ENCODE data around the gene IL17RB.

The IL17RB gene, protein sequence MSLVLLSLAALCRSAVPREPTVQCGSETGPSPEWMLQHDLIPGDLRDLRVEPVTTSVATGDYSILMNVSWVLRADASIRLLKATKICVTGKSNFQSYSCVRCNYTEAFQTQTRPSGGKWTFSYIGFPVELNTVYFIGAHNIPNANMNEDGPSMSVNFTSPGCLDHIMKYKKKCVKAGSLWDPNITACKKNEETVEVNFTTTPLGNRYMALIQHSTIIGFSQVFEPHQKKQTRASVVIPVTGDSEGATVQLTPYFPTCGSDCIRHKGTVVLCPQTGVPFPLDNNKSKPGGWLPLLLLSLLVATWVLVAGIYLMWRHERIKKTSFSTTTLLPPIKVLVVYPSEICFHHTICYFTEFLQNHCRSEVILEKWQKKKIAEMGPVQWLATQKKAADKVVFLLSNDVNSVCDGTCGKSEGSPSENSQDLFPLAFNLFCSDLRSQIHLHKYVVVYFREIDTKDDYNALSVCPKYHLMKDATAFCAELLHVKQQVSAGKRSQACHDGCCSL

DNA sequence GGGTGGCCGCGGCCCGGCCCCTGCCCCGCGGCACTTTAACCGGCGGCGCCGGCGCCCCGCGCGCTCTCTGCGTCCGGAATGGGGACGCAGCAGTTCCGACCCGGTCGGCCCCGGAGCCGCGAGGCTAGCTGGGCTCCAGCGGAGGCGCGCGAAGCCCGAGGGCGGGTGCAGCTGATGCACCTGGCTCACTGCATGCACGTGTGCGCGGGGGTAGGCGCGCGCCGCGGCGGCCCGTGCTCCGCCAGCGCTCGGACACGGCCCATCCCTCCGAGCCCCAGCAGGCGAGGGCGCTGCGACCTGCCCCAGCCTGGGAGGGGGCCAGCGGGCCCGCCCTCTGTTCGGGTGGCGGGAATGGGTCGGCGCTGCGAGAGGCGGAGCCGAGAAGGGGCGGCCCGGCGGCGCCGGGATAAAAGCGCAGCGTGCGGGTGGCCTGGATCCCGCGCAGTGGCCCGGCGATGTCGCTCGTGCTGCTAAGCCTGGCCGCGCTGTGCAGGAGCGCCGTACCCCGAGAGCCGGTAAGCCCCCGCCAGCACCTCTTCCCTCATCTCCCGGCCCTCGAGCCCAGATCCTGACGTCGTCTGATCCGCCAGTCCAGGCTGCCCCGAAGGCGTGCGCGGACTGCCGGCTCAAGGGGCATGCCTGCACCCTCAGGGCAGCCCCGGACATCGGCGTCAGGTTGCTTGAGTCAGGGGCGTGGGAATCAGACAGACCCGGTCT is at the start of gene IL17RB, which contains the start of gene CHDH:
Gene IL17RB (plus strand): TSS at position 435 of the 717 bp plus-strand sequence. CDS start 21 bp downstream, at position 456.
Gene CHDH (minus strand): TSS at position 286 of the 717 bp plus-strand sequence. CDS start 22,411 bp downstream, outside the sequence.
- no peak for DNase-seq (ENCODE audit: low read depth)

DNA sequence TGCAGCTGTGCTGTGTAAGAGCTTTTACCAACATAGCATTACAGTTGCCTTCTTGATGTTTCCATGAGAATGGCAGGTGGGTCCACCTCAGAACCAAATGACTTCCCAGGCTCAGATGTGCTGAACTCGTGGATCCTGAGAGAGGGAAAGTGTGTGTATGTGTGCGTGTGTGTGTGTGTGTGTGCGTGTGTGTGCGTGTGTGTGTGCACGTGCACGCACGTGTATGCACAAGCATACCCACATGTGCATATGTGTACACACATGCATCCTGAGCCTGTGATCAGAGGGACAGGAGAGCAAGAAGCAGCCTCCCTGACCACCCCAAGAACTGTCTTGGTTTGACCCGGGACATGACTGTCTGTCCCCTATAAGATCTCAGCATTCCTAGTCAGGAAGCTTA is 48.2 kb upstream of the IL17RB start:
- no peak for DNase-seq (ENCODE audit: low read depth)

DNA sequence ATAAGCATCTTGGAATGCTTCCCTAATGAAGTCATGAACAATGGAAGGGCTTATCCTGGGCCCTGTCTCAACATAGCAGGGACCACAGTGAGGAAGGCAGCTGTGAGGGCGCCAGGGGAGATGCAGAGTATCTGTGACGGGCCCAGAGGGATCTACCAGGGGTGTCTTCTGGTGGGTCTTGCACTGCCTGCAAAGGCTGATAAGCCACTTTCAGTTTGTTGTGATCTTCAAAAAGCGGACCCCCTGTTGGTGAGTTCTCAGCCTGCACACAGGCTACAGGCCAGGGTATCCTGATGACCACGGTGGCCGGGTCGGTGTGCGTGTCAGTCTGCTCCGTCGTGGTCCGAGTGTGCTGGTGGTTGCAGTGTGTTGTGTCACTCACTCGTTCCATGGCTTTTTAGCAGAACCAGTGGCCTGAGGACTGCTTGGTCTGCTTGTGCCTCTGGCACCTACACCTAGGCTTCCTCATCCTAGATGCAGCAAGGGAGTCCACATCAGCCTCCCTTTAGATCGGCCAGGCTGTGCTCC is 47.0 kb upstream of the IL17RB start:
- no peak for DNase-seq (ENCODE audit: low read depth)

DNA sequence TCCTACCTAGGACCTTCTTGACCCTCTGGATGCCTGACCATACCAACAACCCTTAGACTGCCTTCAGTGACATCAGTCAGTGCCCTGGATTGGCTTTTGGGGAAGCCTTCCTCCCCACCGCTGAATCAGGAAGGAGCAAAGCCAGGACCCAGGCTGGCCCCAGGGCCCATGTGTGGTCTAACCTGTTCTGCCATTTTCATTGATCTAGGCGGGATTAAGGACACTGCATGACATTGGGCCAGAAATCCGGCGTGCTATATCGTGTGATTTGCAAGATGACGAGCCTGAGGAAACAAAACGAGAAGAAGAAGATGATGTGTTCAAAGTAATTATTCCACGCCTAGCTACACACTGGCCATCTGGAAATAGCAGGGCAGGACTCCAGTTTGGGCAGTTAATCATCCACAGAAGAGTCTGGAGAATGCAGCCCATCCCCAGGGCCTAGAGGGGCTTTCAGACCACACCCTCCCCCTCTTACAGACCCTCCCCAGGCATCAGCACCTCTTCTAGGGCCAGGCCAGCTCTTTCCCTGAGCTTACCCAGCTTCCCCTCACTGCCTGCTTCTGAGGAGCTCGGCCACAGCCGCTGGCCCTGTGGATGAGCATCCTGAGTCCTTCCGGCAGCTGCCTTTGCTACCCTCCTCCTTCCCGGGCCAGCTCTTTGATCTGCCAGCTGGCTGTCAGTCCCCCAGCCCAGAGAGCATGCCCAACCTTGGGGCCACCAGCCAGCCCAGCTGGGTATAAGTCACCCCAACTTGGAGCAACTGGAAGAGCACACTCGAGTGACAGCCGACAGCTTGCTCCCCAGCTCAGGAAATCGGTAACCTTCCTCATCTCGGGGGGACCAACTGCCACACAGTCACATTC is 46.1 kb upstream of the IL17RB start:
- DNase-seq (ENCODE audit: low read depth) = no peak

DNA sequence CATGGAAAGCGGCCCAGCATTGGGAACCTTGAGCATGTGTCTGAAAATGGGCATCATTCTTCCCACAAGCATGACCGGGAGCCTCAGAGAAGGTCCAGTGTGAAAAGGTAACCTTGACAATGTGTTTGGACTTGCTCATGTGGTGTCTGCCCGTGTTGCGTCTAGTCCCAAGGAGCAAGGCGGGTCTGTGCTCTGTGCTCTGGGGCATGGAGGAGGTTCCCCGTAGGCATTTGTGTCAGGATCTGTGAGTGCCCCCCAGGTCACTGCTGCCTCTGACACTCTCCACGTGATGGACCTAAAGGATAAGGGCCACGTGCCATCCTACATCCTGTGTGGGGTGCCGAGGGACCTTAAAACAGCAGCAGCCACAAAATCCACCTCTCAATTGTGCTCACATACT is 45.0 kb upstream of the IL17RB start:
- DNase-seq (ENCODE audit: low read depth) = no peak

DNA sequence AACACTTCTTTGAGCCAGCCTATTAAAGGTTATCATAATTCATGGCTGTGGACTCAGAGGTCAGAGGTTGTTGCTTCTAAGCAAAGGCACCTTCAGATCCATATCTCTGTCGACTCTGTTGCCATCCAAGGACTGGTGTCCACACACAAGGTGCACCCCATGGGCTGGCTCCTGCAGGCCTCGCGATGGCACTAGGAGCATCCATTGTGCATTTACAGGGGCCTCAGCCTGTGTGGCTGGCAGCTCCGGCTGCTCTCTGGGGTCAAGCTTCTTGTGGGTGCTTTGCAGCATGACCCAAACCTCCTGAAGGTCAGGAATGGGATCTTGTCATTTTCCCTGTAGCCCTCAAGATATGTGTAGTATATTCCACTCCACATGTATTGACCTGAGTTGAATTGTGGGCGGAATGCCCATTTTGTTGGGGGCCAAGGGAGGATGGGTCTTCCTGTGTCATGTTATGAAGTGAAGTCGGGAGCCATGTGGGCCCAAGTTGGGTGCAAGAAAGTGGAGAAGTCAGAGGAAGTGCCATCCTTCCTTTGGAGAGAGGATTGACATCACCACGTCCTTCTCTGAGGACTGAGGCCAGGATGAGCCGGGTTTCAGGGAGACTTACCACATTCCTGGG is 44.0 kb upstream of the IL17RB start:
- no peak for DNase-seq (ENCODE audit: low read depth)

DNA sequence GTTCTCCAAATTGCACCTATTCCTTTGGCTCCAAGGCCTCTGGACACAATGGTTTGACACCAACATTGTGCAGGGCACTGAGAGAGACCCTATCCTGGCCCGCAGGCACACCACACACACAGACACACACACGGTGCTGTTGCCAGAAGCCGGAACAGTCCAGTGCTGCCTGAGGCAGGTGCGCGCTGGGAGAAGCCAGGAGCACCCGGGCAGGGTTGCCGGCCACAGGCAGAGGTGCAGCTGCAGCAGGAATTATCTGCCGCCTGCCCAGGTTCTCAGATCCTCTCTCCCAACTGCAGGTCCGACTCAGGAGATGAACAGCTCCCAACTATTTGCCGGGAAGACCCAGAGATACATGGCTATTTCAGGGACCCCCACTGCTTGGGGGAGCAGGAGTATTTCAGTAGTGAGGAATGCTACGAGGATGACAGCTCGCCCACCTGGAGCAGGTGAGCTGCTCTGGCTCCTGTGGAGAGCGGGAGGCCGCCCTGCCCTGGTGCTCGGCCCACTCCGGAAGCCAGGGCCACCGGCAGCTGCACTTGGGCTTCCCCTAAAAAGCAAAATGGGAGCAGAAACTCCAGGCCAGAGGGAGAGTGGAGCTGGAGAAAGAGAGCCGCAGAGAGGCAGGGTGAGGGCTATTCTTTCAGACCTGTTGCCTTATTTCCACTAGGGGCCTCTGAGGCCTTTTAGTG is 43.1 kb upstream of the IL17RB start:
- no peak for DNase-seq (ENCODE audit: low read depth)

DNA sequence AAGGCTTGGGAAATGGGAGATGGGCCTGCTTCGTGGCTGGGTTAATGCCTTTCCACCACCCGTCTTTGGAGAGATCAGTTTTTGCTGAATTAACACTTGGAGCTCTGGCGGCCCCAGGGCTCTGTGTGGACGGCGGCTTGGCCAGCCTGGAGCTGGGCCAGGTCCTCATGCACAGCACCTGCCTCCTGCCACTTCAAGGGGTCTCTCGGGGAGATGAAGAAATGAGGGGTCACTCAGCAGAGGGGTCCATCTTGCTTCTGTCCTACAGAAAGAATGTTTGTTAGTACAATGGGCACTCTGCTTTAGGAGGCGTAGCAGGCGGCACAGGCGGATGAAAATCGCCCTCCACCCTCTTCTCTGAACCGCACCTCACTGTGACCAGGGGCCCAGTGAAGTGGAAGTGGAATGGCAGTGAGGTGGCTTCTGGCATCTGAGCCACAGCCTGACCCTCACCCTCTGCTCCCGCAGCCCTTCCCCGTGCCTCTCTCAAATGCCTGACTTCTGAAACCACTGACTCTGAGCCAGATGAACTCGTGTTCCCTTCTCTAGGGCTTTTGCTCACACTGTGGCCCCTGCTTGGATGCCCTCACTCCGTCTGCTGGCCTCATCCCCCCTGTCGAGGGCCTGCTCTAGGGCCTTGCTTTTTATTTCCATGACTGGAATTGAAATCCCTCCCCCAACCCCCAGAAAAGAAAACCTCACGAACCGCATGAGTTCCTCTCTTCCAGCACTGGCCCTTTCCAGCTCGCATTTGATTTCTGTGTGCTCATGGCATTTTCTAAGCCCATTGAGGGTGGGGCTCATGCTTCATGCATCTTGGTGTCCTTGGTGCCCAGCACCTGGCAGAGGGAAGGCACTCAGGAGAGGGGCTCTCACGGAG is 42.3 kb upstream of the IL17RB start:
- DNase-seq (ENCODE audit: low read depth) = no peak

DNA sequence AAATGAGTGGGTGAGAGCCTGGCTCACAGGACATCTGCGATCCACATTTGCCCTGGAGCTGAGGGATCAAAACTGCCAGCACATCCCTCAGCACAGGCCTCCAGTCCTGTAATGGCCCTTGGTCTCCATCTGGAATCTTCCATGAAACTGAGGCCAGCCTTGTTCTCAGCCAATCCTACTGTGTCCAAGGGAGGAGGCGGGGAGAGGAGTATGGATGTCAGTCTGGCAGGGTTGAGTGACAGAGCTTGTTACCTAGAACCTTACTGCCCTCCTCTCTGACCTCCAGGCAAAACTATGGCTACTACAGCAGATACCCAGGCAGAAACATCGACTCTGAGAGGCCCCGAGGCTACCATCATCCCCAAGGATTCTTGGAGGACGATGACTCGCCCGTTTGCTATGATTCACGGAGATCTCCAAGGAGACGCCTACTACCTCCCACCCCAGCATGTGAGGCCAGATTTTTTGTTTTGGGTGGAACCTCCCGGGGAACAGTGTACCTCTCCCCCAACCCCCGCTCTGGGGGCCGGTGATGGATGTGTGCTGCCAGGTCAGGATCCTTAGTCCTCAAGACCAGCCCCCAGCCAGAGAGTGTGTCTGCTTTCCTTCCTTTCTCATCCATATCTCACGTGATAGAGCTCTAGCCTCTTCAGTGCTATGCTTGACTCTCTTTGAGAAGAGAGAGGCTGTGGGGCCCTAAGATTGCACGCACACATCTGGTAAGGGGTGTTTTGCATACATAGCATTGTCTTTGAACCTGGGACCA is 41.5 kb upstream of the IL17RB start:
- DNase-seq (ENCODE audit: low read depth) = no peak

DNA sequence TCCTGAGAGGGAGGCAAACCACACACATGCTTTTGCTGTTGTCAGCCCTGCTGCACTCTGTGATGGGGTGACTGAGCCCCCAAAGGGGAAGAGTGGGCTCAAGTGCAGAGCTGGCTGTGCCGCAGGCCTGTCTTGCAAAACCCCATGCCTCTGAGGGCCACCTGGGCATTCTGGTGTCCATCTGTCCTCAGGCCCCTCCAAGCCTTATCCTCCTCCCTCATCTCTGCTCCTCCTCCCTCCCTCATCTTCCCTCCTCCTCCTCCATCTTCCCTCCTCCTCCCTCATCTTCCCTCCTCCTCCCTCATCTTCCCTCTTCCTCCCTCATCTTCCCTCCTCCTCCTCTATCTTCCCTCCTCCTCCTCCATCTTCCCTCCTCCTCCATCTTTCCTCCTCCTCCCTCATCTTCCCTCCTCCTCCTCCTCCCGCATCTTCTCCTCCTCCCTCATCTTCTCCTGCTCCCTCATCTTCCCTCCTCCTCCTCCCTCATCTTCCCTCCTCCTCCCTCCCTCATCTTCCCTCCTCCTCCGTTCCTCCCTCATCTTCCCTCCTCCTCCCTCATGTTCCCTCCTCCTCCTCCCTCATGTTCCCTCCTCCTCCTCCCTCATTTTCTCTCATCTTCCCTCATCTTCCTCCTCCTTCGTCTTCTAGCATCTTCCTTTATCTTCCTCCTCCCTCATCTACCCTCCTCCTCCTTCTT is 40.8 kb upstream of the IL17RB start:
- no peak for DNase-seq (ENCODE audit: low read depth)

DNA sequence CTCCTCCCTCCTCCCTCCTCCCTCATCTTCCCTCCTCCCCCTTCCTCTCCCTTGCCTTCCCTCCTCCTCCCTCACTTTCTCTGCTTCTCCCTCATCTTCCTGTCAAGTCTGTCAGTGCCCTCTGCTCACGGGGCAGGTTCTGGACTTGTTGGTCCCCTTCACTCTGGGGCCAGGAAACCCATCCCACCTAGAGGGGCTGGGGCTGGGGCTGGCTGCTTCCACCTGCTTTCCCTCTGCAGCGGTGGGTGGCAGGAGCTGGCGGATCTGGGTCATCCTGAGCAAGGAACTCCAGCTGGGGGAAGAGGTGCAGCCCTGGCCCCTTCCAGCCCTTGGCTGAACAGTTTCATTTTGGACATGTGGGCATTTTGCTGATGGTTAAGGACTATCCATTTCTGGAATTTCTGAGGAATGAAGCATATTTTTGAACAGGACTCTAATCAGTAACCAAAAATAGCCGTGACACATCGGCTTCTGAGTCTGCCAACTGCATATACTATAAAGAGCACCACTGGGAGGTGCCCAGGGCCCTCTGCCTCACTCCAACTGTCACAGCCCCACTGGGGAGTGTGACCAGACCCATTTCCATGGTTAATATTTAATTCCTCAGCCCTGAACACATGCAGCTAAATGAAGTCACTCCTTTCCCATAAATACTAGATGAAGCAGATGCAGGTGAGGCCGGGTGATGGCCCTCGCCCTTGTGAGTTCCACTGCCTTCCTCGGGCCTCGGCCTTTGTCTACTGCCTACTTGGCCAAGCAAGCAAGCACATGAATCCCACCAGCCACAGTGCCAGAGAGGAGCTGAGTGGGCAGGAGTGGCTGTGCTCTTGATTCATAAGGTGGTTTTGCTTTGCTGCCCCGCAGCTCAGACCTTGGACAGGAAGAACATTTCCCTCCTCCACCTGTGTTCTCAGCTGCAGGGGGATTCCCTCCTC is 39.9 kb upstream of the IL17RB start:
- no peak for DNase-seq (ENCODE audit: low read depth)

DNA sequence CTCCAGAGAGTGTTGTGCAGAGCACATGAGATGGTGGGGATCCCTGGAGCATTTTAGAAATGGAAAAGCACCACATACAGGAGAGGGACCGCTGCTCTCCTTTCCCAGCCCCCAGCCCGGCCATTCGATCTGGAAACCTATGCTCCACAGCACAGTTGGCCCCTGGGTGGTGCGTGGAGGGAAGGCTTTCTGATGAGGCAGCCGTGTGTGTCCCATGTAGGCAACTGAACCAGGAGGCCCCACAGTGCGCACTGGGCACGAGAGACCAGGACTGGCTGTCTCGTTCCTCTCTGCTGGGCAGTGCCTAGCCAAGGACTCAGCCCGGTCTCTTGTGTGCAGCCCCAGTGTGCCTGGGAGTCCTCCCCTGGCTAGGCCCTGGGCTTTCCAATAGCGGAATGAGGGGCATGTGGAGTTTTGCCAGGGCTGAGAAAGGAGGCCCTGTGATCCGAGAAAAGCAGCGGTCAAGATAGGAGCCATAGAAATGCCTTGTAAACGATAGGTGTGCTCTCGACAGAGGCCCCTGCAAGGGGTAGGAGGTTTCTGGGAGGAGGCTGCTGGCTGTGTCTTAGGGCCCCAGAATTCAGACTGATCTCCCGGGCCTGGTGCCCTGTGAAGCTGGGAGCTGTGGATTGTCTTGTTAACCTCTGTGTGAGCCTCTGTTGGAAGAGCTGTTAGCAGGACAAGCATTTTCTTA is 39.1 kb upstream of the IL17RB start:
- no peak for DNase-seq (ENCODE audit: low read depth)

DNA sequence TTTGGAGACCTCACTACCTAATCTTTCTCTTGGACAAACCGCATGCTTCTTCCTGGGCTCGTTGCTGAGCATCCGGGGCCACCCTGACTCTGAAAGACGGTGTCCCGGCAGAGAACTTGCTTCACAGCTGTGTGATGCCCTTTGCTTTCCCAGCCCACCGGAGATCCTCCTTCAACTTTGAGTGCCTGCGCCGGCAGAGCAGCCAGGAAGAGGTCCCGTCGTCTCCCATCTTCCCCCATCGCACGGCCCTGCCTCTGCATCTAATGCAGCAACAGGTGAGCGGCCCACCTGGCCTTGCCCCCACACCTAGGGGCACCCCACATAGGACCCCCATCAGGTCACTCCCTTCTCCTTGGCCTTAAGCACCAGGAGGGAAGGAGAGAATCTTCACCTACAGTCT is 37.9 kb upstream of the IL17RB start:
- no peak for DNase-seq (ENCODE audit: low read depth)

DNA sequence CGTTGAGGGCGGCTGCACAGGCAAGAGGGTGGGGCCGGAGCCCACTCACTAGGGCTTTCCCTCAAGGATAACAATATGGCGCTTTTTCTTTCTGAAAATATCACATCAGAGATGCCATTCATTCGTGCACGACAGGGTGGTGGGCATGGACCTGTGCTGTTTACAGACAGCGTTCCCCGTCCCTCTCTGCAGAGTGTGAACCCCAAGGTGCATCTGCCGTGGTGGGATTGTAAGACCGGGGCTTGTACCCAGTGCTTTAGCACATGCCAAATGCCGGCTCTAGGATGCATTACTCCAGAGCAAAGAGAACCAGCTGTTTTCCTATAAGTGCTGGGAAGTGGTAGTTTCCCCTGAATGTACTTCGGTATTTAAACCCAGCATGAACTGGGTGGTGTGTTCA is 37.1 kb upstream of the IL17RB start:
- DNase-seq (ENCODE audit: low read depth) = no peak

DNA sequence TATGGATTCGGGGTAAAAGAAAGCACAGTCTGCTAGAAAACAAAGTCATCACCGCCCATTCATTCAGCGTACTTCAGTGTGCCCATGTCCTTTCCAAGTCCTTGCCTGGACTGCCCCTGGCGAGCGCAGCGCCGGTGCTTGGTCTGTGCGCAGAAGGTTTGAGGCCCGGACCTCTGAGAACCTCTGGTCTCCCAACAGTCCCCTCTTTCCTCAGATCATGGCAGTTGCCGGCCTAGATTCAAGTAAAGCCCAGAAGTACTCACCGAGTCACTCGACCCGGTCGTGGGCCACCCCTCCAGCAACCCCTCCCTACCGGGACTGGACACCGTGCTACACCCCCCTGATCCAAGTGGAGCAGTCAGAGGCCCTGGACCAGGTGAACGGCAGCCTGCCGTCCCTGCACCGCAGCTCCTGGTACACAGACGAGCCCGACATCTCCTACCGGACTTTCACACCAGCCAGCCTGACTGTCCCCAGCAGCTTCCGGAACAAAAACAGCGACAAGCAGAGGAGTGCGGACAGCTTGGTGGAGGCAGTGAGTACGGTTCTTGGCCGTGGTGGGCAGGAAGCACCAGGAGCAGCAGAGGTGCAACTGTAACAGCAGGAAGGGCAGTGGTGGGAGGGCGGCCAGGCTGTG is 36.5 kb upstream of the IL17RB start:
- DNase-seq (ENCODE audit: low read depth) = no peak
